Embryonic facial prominence (tissue), 1 donor: ENCODE results near the gene STXBP1.

Experiments used
- DNase-seq: peaks from one replicate; pipeline ENCODE4 v3.0.0-alpha.2; 2016; ENCODE audit errors: extremely low spot score

STXBP1 gene

GRCh38 chr9:127692071-127692470 lies 80.0 kb downstream of the STXBP1 start:
- no peak for DNase-seq

GRCh38 chr9:127693143-127693542 lies 81.1 kb downstream of the STXBP1 start:
- DNase-seq, result no peak

- no peak for DNase-seq
Measured at GRCh38 chr9:127693697-127694096, 81.6 kb downstream of the STXBP1 start.

- DNase-seq, result no peak
Measured at GRCh38 chr9:127694890-127695720, 83.0 kb downstream of the STXBP1 start.

- no peak for DNase-seq
Measured at GRCh38 chr9:127697575-127697974, 85.5 kb downstream of the STXBP1 start.

- no peak for DNase-seq
Measured at GRCh38 chr9:127698386-127698785, 86.3 kb downstream of the STXBP1 start.

- peak; percentile 92 for DNase-seq
Measured at GRCh38 chr9:127698985-127699670, 87.1 kb downstream of the STXBP1 start.

GRCh38 chr9:127700140-127700539 lies 88.1 kb downstream of the STXBP1 start:
- no peak for DNase-seq

- no peak for DNase-seq
Measured at GRCh38 chr9:127700594-127701255, 88.6 kb downstream of the STXBP1 start.

GRCh38 chr9:127703289-127703946 lies 91.3 kb downstream of the STXBP1 start:
- DNase-seq, result no peak

- no peak for DNase-seq
Measured at GRCh38 chr9:127705577-127706379, 93.7 kb downstream of the STXBP1 start.

GRCh38 chr9:127706836-127707241 lies 94.8 kb downstream of the STXBP1 start, which contains the start of gene CFAP157:
Gene CFAP157, plus strand, starts transcription at chr9:127706988. Its CDS starts 44 bp downstream, at chr9:127707032.
- DNase-seq, result no peak

GRCh38 chr9:127707766-127708165 lies 95.7 kb downstream of the STXBP1 start:
- no peak for DNase-seq

GRCh38 chr9:127708952-127709587 lies 97.0 kb downstream of the STXBP1 start:
- no peak for DNase-seq

- DNase-seq, result no peak
Measured at GRCh38 chr9:127710204-127710783, 98.2 kb downstream of the STXBP1 start.

- no peak for DNase-seq
Measured at GRCh38 chr9:127711226-127711701, 99.2 kb downstream of the STXBP1 start.

- DNase-seq, result no peak
Measured at GRCh38 chr9:127711831-127712274, 99.8 kb downstream of the STXBP1 start.

- DNase-seq, result no peak
Measured at GRCh38 chr9:127712371-127712770, 100.3 kb downstream of the STXBP1 start.

- DNase-seq, result no peak
Measured at GRCh38 chr9:127712867-127713266, 100.8 kb downstream of the STXBP1 start.
